ENCODE measurements around the gene LARP1B.

- TF ChIP-seq CTCF (IDR thresholded peaks at IDR 0.05 in 8 of 11, conservative IDR thresholded peaks at IDR 0.05 in 3 of 11) (no peak), POLR2AphosphoS5 (IDR thresholded peaks at IDR 0.05) (no peak), POLR2A (IDR thresholded peaks at IDR 0.05) (no peak)
Measured at GRCh38 chr4:128225148-128225547, 164.0 kb downstream of the LARP1B start.

All from spleen (tissue), 7 donors.